Measurements from ENCODE around the gene CENPM. TPM values are rescaled to one million over a fixed set of nuclear protein-coding genes. Genes with fewer than 3 reads are reported as not detected.

Gene CENPM
- polyA plus RNA-seq, 1 of the 3 experiments (the other 2 are of a cell fraction): 15.6 TPM

GRCh38 chr22:41963453-41964111, 16.6 kb upstream of the CENPM start (continued):
- TF ChIP-seq ZBTB33 (IDR thresholded peaks at IDR 0.05; ENCODE audit: borderline replicate concordance, low read depth) (no peak), TEAD4 (IDR thresholded peaks at IDR 0.05; ENCODE audit: borderline replicate concordance, insufficient read depth) (no peak), FOSL2 (IDR thresholded peaks at IDR 0.05; ENCODE audit: borderline replicate concordance, low read depth) (no peak), FOXJ3 (CRISPR knock-in tag; IDR thresholded peaks at IDR 0.05) (no peak), MXI1 (IDR thresholded peaks at IDR 0.05; ENCODE audit: low read depth, low read length) (no peak), RAD21 (IDR thresholded peaks at IDR 0.05; ENCODE audit: low read length) (no peak), NRF1 (IDR thresholded peaks at IDR 0.05; ENCODE audit: low read depth, low read length) (no peak)

- 81% methylated on average over 8 of the region's 23 CpGs for WGBS (ENCODE audit: low lambda C conversion rate)
- Histone ChIP-seq H3K9me2 (no peaks in the 10 kb centered on the region), H3K4me3 (ENCODE audit: low read depth in 2 of 2, low read length in 1 of 2) (peak overlapping the region in 1 of 2 experiments; percentile 50; a peak in 1 of 4 replicates), H3K27ac (ENCODE audit: low read depth in 2 of 2, low read length in 1 of 2) (no peak overlapping the region), H3K4me2 (no peak overlapping the region), H3F3A (replicated peaks; ENCODE audit: insufficient read depth) (no peaks in the 10 kb centered on the region), H2AFZ (ENCODE audit: low read depth) (no peak overlapping the region), H3K9me3 (no peaks in the 10 kb centered on the region), H3K27me3 (ENCODE audit: insufficient read depth) (no peaks in the 10 kb centered on the region), H4K20me1 (ENCODE audit: insufficient read depth) (no peaks in the 10 kb centered on the region), H3K79me2 (ENCODE audit: insufficient read depth) (no peaks in the 10 kb centered on the region), H3K36me3 (replicated peaks in 1 of 2; ENCODE audit: control insufficient read depth in 1 of 2, insufficient read depth in 2 of 2, low read length in 1 of 2) (no peaks in the 10 kb centered on the region), H3K9ac (no peak overlapping the region), H3K4me1 (ENCODE audit: control insufficient read depth in 1 of 2, insufficient read depth in 2 of 2, low read depth in 1 of 2, low read length in 1 of 2) (peaks cover 0 to 9% of the 10 kb centered on the region in 2 experiments; a peak in 1 of 4 replicates)
- ChIA-PET POLR2A (no interaction called here), CTCF (interaction anchor here (0.8 to 1.1 kb wide), 2 partner anchors 11 to 389 kb away, joined by 3 to 6 read pairs; partner anchors contain the start of gene SEPTIN3)
- TF ChIP-seq IRF3 (IDR thresholded peaks at IDR 0.05; ENCODE audit: low read depth, low read length) (no peak), CHD2 (IDR thresholded peaks at IDR 0.05; ENCODE audit: low read length, partially characterized antibody) (no peak), SIN3A (IDR thresholded peaks at IDR 0.05; ENCODE audit: borderline replicate concordance, low read depth, low read length) (no peak), FOXM1 (IDR thresholded peaks at IDR 0.05; ENCODE audit: low read depth) (no peak), GATA2 (CRISPR knock-in tag; IDR thresholded peaks at IDR 0.05) (no peak), RCOR1 (IDR thresholded peaks at IDR 0.05; ENCODE audit: low read length) (no peak), NRF1 (IDR thresholded peaks at IDR 0.05; ENCODE audit: low read depth, low read length) (no peak), FOSL2 (IDR thresholded peaks at IDR 0.05; ENCODE audit: borderline replicate concordance, low read depth) (no peak), POLR2AphosphoS5 (IDR thresholded peaks at IDR 0.05; ENCODE audit: low read depth, low read length) (no peak), GABPA (IDR thresholded peaks at IDR 0.05; ENCODE audit: low read depth) (no peak), ELF1 (IDR thresholded peaks at IDR 0.05) (no peak), JUND (IDR thresholded peaks at IDR 0.05) (no peak), MXI1 (IDR thresholded peaks at IDR 0.05; ENCODE audit: low read depth, low read length) (no peak), TAF1 (IDR thresholded peaks at IDR 0.05; ENCODE audit: borderline replicate concordance, low read depth, low read length) (no peak)
- TF ChIP-seq, protein P1, sequence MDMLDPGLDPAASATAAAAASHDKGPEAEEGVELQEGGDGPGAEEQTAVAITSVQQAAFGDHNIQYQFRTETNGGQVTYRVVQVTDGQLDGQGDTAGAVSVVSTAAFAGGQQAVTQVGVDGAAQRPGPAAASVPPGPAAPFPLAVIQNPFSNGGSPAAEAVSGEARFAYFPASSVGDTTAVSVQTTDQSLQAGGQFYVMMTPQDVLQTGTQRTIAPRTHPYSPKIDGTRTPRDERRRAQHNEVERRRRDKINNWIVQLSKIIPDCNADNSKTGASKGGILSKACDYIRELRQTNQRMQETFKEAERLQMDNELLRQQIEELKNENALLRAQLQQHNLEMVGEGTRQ (IDR thresholded peaks at IDR 0.05; ENCODE audit: borderline replicate concordance, low read depth, low read length): no peak
- TF ChIP-seq, protein P2, sequence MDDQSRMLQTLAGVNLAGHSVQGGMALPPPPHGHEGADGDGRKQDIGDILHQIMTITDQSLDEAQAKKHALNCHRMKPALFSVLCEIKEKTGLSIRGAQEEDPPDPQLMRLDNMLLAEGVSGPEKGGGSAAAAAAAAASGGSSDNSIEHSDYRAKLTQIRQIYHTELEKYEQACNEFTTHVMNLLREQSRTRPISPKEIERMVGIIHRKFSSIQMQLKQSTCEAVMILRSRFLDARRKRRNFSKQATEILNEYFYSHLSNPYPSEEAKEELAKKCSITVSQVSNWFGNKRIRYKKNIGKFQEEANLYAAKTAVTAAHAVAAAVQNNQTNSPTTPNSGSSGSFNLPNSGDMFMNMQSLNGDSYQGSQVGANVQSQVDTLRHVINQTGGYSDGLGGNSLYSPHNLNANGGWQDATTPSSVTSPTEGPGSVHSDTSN (IDR thresholded peaks at IDR 0.05): no peak
- no peak for DNase-seq
Observed at GRCh38 chr22:41957941-41958556, 11.1 kb upstream of the CENPM start.
